Psoas muscle (tissue), 8 donors: ENCODE data around the gene SLC25A44. TPM values are rescaled to one million over a fixed set of nuclear protein-coding genes. Genes with fewer than 3 reads are reported as not detected.
A peak's percentile ranks its signal among the peaks of the same experiment; 100 is the strongest.

ENCODE experiments used
- ATAC-seq, 4 donors: fragments of 200-7000 bp; cut with Tn5 transposase; one replicate each; pipeline ENCODE4 v1.9.1; 2020; ENCODE audit warnings: moderate library complexity in 3 of 4, mild to moderate bottlenecking in 2 of 4
- DNase-seq, 2 donors: peaks; one replicate each; pipeline ENCODE4 v3.0.0-alpha.2; 2020
- H3K27ac ChIP-seq: fragments of 200-600 bp; one replicate; pipeline ENCODE4 v1.8.0; 2022
- H3K27me3 ChIP-seq, 3 donors: fragments of 200-600 bp in 1 of 3; one replicate each; pipeline versions ENCODE4 v1.6.1 to v1.8.0; 2013 to 2022; ENCODE audit warnings: low read length in 2 of 3, mild to moderate bottlenecking in 2 of 3, moderate library complexity in 1 of 3; ENCODE audit not compliant: insufficient read depth in 3 of 3
- H3K36me3 ChIP-seq, 2 donors: fragments of 200-600 bp in 1 of 2; one replicate each; pipeline versions ENCODE4 v1.6.1 to v1.8.0; 2013 to 2022; ENCODE audit warnings: low read depth in 1 of 2, mild to moderate bottlenecking in 1 of 2, moderate library complexity in 1 of 2; ENCODE audit not compliant: insufficient read depth in 1 of 2
- H3K4me1 ChIP-seq: fragments of 200-600 bp; one replicate; pipeline ENCODE4 v1.8.0; 2022
- H3K4me3 ChIP-seq: fragments of 200-600 bp; one replicate; pipeline ENCODE4 v1.8.0; 2022; ENCODE audit warnings: mild to moderate bottlenecking
- H3K9me3 ChIP-seq: fragments of 200-600 bp; one replicate; pipeline ENCODE4 v1.8.0; 2022
- CTCF ChIP-seq: fragments of 200-600 bp; IDR thresholded peaks from one replicate; pipeline ENCODE4 v1.8.0; 2022; ENCODE audit warnings: antibody characterized with exemption
- WGBS, 3 donors: extraction: QIAGEN DNeasy Blood & Tissue Kit; methylation state at CpG; one replicate each; pipeline versions ENCODE4 v1.1.6 to v1.1.7; 2013; 5-methylcytosine and 5-hydroxymethylcytosine counted together
- intact Hi-C, 2 donors: fragments of 100-400 bp; cut with DNase I; formaldehyde crosslinking; loops; one replicate each; pipeline versions ENCODE4 v1.11.0 to v1.14.2; 2022
- polyA plus RNA-seq, 3 donors: library from polyadenylated mRNA; stranded (reverse); fragments of 200-250 nt; gene quantifications; one replicate each; pipeline ENCODE4 v1.2.3, GENCODE V29; 2013
- total RNA-seq, 4 donors: library from RNA; stranded (reverse); fragmentation: NEBNext Ultra II Directional in 2 of 4; extraction: Animal tissue kit (Norgen Biotek cat#: 25700) in 2 of 4; gene quantifications; one replicate each; pipeline versions ENCODE4 v1.2.1 to v1.2.4, GENCODE V29; 2021 to 2023
- donor health status: healthy with polysubstance abuse.
- donor health status: DM: no; HTN: no; CAD: no; lungs with moderate emphysema.
- donor health status: Bipolar disorder and iron deficiency.
- donor health status: healthy.
- donor health status: DM: yes; HTN: yes; CAD: no.
- donor health status: DM: no; HTN: no; CAD: no.
- donor health status: DM: no; HTN: no; CAD: no.
- donor health status: DM: yes; HTN: yes; CAD: no.

The SLC25A44 gene
- total and polyA plus RNA-seq, 7 donors: 11.2 to 40.3 (median 21.1) TPM

- no peak for TF ChIP-seq CTCF
- Histone ChIP-seq H3K4me3 (no peak overlapping the region), H3K4me1 (peaks cover 9% of the 10 kb centered on the region), H3K9me3 (no peaks in the 10 kb centered on the region), H3K36me3 (peaks cover 6 to 55% of the 10 kb centered on the region in 2 donors), H3K27ac (no peak overlapping the region), H3K27me3 (peaks cover 0 to 14% (median 10%) of the 10 kb centered on the region in 3 donors)
- intact Hi-C loops: no loop called here
- 64 to 69% (median 64%) methylated on average over 14 to 15 of the region's 15 CpGs for WGBS, 3 donors
- ATAC-seq: no peak
- DNase-seq: peak in 1 of 2 donors; percentile 56
Measured at GRCh38 chr1:156241311-156241811, 47.5 kb downstream of the SLC25A44 start.

GRCh38 chr1:156241926-156242325, 48.0 kb downstream of the SLC25A44 start, which contains the start of gene BGLAP:
Gene BGLAP (plus strand): TSS chr1:156242184. CDS start chr1:156242232, 48 bp downstream.
- intact Hi-C loops: no loop called here
- H3K4me3 ChIP-seq: no peak within 1 kb of the TSS
- no peaks in the 10 kb centered on the region for H3K9me3 ChIP-seq
- H3K27ac ChIP-seq: no peak within 1 kb of the TSS
- 73 to 84% (median 83%) methylated on average over 13 to 14 of the region's 14 CpGs for WGBS, 3 donors
- DNase-seq (peak in 1 of 2 donors; percentile 35), ATAC-seq (no peak)
- H3K36me3 ChIP-seq: peaks cover 6 to 50% of the 10 kb centered on the region in 2 donors
- peaks cover 0 to 17% (median 10%) of the 10 kb centered on the region in 3 donors for H3K27me3 ChIP-seq
- peaks cover 9% of the 10 kb centered on the region for H3K4me1 ChIP-seq
- TF ChIP-seq CTCF: no peak

- Histone ChIP-seq H3K4me1 (peaks cover 9% of the 10 kb centered on the region), H3K27ac (no peak overlapping the region), H3K36me3 (peaks cover 6 to 42% of the 10 kb centered on the region in 2 donors), H3K9me3 (no peaks in the 10 kb centered on the region), H3K27me3 (peaks cover 0 to 17% (median 10%) of the 10 kb centered on the region in 3 donors), H3K4me3 (no peak overlapping the region)
- no peak for DNase-seq
- no peak for ATAC-seq
- intact Hi-C loops: no loop called here
- WGBS, 3 donors: 64 to 74% (median 71%) methylated on average over 10 of the region's 10 CpGs
- TF ChIP-seq CTCF: no peak
Measured at GRCh38 chr1:156242738-156243137, 48.8 kb downstream of the SLC25A44 start.

GRCh38 chr1:156244126-156244525, 50.2 kb downstream of the SLC25A44 start:
- Histone ChIP-seq H3K4me1 (peaks cover 9% of the 10 kb centered on the region), H3K27me3 (peaks cover 0 to 17% (median 10%) of the 10 kb centered on the region in 3 donors), H3K4me3 (no peak overlapping the region), H3K9me3 (no peaks in the 10 kb centered on the region), H3K27ac (no peak overlapping the region), H3K36me3 (peaks cover 0 to 32% of the 10 kb centered on the region in 2 donors)
- intact Hi-C loops: no loop called here
- WGBS, 3 donors: 66 to 83% (median 80%) methylated on average over 2 of the region's 2 CpGs
- DNase-seq (no peak), ATAC-seq (no peak)
- no peak for TF ChIP-seq CTCF

GRCh38 chr1:156244712-156245111, 50.8 kb downstream of the SLC25A44 start:
- WGBS, 3 donors: 80 to 83% (median 82%) methylated on average over 17 of the region's 17 CpGs
- TF ChIP-seq CTCF: no peak

More at GRCh38 chr1:156244712-156245111, 50.8 kb downstream of the SLC25A44 start:
- Histone ChIP-seq H3K27ac (no peak overlapping the region), H3K27me3 (peaks cover 0 to 17% (median 10%) of the 10 kb centered on the region in 3 donors), H3K4me3 (no peak overlapping the region), H3K9me3 (no peaks in the 10 kb centered on the region), H3K4me1 (peaks cover 9% of the 10 kb centered on the region), H3K36me3 (peaks cover 0 to 32% of the 10 kb centered on the region in 2 donors)
- intact Hi-C loops: no loop called here
- ATAC-seq (no peak), DNase-seq (no peak)
